ENCODE measurements around the gene PFN3. TPM values are rescaled to one million over a fixed set of nuclear protein-coding genes. Genes with fewer than 3 reads are reported as not detected.

PFN3 gene
- total RNA-seq, 1 donor from 2014 or later = not detected

GRCh38 chr5:177351392-177352329, 48.8 kb downstream of the PFN3 start, which contains the start of gene LMAN2:
LMAN2 (minus strand) TSS chr5:177351668; CDS start chr5:177351647, 21 bp downstream.
- H3K9me3 Mint-ChIP-seq = peaks cover 19% of the 10 kb centered on the region
- peaks cover 19% of the 10 kb centered on the region for H3K36me3 Mint-ChIP-seq (ENCODE audit: low read depth)
- H3K27ac Mint-ChIP-seq = peak within 1 kb of the TSS; percentile 100
- H3K4me1 Mint-ChIP-seq (ENCODE audit: low read depth) = peaks cover 47% of the 10 kb centered on the region
- peak within 1 kb of the TSS; percentile 98 for H3K4me3 Mint-ChIP-seq
- intact Hi-C loops (cut with micrococcal nuclease) = loop anchor here (1.0 to 10.0 kb wide), 6 partner anchors 13 to 963 kb away; partner anchors contain the start of genes HIGD2A, NOP16 and RNF44
- no peaks in the 10 kb centered on the region for H3K27me3 Mint-ChIP-seq (ENCODE audit: insufficient read depth)
- peak; percentile 90 for DNase-seq (ENCODE audit: low spot score)

GRCh38 chr5:177350776-177351391, 49.6 kb downstream of the PFN3 start:
- Mint-ChIP-seq H3K4me1 (ENCODE audit: low read depth) (peaks cover 46% of the 10 kb centered on the region), H3K27me3 (ENCODE audit: insufficient read depth) (no peaks in the 10 kb centered on the region), H3K27ac (peak overlapping the region; percentile 100), H3K36me3 (ENCODE audit: low read depth) (peaks cover 20% of the 10 kb centered on the region), H3K4me3 (peak overlapping the region; percentile 98), H3K9me3 (peaks cover 18% of the 10 kb centered on the region)
- no peak for DNase-seq (ENCODE audit: low spot score)
- intact Hi-C loops (cut with micrococcal nuclease) = loop anchor here (1.0 to 10.0 kb wide), 6 partner anchors 13 to 963 kb away; partner anchors contain the start of genes HIGD2A, NOP16 and RNF44

Other genes with a start within 250 kb of the PFN3 start
- gene RAB24, start 96.9 kb downstream of the PFN3 start, total RNA-seq = 19.7 and 22.4 TPM in 2 replicates
- 239 and 250 TPM in 2 replicates for gene PRELID1, start 96.9 kb downstream of the PFN3 start, total RNA-seq
- 9.6 and 11.8 TPM in 2 replicates for gene MXD3, start 88.8 kb downstream of the PFN3 start, total RNA-seq
- 108 and 118 TPM in 2 replicates for gene LMAN2, start 49.0 kb downstream of the PFN3 start, total RNA-seq
- 37.8 and 41.3 TPM in 2 replicates for gene RGS14, start 42.7 kb downstream of the PFN3 start, total RNA-seq
- gene SLC34A1, start 16.2 kb downstream of the PFN3 start, total RNA-seq = 0.26 TPM in 1 of 2 replicates, not detected in the other
- gene F12, start 8.9 kb upstream of the PFN3 start, total RNA-seq = 1.3 and 2.2 TPM in 2 replicates
- 122 and 132 TPM in 2 replicates for gene GRK6, start 26.0 kb upstream of the PFN3 start, total RNA-seq
- gene PRR7, start 46.2 kb upstream of the PFN3 start, total RNA-seq = 10.3 and 11.2 TPM in 2 replicates
- gene DBN1, start 73.0 kb upstream of the PFN3 start, total RNA-seq = 13.1 and 14.4 TPM in 2 replicates
- 49.2 and 49.9 TPM in 2 replicates for gene PDLIM7, start 96.9 kb upstream of the PFN3 start, total RNA-seq
- gene DOK3, start 109.2 kb upstream of the PFN3 start, total RNA-seq = 3.7 and 5.0 TPM in 2 replicates
- gene DDX41, start 116.3 kb upstream of the PFN3 start, total RNA-seq = 151 and 166 TPM in 2 replicates
- 70.9 and 79.4 TPM in 2 replicates for gene FAM193B, start 153.9 kb upstream of the PFN3 start, total RNA-seq
- 174 and 175 TPM in 2 replicates for gene TMED9, start 191.5 kb upstream of the PFN3 start, total RNA-seq
- gene B4GALT7, start 199.5 kb upstream of the PFN3 start, total RNA-seq = 27.7 and 28.4 TPM in 2 replicates

Measured in activated T-helper 1 cell treated with anti-CD3 and anti-CD28 coated beads, Interleukin-12 subunit alpha, Interleukin-12 subunit beta, Interleukin-2, Interleukin-4 antibody, amounts not matched to agents 30 ng/mL and 10 ng/mL and 1 ng/mL, durations not matched to agents 14 hours and 24 hours and 36 hours (primary cell).